Breast epithelium (tissue), 3 donors: Measurements from ENCODE around the gene IGLON5.

ENCODE experiments used
- CTCF ChIP-seq, 3 donors: fragments of 450-650 bp; IDR thresholded peaks; one replicate each; pipeline ENCODE4 v1.5.1; 2016 to 2017; ENCODE audit warnings: antibody characterized with exemption in 3 of 3, mild to moderate bottlenecking in 3 of 3, moderate library complexity in 3 of 3
- POLR2A ChIP-seq: fragments of 450-650 bp; IDR thresholded peaks from one replicate; pipeline ENCODE4 v1.6.1; 2016; ENCODE audit warnings: antibody characterized with exemption, mild to moderate bottlenecking, moderate library complexity

- TF ChIP-seq CTCF (IDR thresholded peaks at IDR 0.05) (no peak), POLR2A (no peak)
Observed at GRCh38 chr19:51294977-51295375, 16.5 kb upstream of the IGLON5 start.
